ENCODE results near the gene VPS26A.

Gene VPS26A
- 35.7 to 153 (median 80.3) reads per million in 18 experiments for total RNA-seq

DNA sequence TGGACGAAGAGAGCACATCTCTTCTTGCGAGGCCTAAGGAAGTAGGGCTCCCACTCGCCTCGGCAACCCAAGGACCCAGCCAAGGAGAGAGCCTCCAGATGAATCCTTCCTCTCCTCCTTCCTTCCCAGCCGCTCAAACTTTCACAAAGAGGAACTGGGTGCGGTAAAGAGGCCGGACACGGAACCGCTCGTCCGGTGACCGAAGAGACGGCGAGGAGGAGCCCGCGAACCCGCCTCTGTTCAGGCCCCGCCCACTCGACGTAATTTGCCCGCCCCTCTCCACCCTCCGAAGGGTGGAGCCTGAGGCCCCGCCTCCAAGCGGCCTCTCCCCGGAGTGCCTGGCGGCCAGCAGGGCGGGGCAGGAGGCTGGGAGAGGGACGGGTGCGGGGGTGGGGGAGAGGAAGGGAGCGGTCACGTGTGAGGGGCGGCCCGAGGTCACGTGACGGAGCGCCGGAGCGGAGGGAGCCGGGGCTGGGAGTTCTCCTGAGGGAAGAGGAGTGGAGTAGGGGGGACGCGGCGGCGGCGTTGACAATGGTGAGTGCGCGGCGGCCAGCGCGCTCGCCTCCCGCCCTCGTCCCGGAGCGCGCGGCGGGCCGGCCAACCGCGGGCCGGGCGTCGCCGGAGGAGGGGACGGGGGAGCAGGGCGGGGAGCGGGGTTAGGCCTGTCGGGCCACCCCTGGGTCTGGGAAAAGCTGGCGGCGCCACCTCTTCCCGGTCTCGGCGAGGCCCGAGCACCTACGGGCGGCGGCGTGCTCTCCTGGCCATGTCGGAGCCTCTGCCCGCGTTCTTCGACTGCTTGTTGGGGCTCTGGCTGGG is at the start of gene VPS26A:
VPS26A (plus strand) TSS at position 432 of the 816 bp plus-strand sequence; CDS start at position 532, 100 bp downstream.
- peak; percentile 99 for DNase-seq

DNA sequence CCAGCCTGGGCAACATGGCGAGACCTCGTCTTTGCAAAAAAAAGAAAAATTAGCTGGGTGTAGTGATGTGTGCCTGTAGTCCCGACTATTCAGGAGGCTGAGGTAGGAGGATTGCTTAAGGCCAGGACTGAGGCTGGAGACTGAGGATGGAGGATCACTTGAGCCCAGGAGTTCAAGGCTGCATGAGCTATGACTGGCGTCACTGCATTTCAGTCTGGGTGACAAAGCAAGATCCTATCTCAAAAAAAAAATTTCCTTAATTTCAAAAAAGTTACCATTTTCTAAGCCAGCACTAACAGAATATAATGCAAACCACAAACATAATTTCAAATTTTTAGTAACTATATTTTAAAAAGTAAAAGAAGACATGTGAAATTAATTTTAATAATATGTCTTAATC is 49.4 kb upstream of the VPS26A start:
- DNase-seq = no peak

DNA sequence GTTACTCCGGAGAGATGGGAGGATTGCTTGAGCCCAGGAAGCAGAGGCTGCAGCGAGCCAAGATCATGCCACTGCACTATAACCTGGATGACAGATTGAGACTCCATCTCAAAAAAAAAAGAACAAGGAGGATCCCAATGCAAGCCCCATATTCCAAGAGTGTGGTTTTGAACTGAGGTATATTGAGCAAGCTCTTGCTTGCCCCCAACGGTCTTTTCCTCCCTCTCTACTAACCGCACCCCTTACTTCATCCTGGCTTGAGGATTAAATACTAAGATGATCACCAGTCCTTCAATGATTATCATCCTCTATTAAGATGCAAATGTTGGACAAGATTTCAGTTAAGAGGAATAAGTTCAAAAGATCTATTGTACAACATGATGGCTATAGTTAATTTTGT is 48.5 kb upstream of the VPS26A start:
- no peak for DNase-seq

DNA sequence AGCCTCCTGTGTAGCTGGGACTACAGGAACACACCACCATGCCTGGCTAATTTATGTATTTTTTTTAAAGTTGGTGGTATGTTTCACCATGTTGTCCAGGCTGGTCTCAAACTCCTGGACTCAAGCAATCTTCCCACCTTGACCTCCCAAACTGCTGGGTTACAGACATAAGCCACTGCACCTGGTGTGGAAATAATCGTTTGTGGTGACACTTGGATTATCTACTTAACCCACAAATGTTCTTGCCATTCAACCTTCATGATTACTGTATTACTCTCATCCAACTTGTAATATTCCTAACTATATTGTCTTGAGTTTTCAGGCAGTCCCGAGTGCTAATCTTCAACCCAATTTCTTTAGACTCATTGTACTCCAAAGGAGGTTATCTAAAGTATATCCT is 45.7 kb upstream of the VPS26A start:
- no peak for DNase-seq

DNA sequence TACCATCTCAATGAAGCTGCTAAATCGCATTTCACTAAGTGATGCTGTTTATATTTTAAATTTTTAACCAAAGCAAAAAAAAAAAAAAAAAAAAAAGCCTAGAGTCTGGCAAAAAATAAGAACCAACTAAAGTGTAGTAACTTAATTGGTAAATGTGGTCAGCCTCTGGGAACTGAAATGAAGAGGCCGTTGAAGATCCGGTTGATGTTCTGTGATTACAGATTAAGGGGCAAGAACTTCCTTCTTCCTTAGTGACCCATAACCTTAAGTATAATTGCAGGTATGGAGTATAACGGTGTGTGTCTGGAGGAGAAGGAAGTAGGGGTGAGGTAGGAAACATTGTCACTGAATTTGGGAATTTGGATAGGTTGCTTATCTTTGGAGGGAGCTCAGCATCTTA is 43.8 kb upstream of the VPS26A start:
- DNase-seq = peak in 1 of 2 donors; percentile 44

DNA sequence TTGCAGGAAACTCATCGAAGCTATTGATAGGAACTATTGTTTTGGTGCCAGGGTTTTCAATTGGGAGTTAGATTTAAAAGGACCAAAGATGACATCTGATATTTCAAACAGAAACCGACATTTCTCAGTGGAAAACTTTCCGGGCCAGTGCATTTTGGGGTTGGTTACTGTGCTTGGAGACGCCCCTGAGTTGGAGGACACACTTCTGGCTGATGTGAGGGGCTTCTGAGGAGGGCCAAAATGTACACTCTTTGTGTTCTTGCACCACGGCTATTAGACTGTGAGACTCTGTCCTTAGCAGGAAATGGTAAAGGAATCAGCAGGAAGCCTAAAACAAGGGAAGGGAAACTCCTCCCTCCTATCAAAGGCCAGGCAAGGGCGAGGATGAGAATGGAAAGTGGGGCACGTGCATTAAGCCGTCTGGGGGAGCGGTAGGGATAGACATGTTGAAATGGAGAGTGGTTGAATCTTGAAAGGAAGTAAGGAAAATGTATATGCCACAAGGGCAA is 37.9 kb upstream of the VPS26A start:
- DNase-seq = peak; percentile 47 to 69

DNA sequence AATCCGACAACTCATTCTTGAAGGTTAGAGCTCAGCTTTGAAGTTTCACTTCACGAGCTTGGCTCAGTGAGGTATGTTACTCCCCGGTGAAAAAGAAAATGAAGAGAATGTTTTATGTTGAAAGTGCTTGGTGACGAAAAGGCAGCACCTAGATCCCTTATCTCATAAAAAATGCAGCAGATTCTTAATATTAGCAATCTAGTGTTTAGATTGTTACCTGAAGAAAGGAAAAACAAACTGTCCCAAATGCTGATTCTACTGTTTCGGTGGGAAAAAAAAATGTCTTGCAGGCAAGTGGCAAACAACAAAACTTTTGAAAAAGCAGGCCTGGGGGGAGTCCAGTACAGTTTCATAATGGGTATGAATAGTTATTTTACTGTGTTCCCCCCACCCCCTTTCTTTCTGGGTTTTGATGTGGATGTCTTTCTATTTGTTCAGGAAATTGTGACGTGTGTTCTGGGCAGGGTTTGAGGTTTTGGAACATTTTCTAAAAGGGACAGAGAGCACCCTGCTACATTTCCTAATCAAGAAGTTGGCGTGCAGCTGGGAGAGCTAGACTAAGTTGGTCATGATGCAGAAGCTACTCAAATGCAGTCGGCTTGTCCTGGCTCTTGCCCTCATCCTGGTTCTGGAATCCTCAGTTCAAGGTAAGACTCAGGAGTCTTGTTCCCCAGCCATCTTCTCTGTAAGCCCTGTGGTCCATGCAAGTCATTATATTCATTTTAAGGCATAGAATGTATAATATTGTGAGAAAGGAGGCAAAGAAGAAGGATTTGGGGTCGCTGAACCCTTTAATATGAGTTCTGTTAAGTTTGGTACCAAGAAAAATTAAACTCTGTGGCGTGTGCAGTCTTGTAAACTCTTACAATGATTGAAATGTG is 36.1 kb upstream of the VPS26A start, which contains the start of gene SRGN:
SRGN (plus strand) TSS at position 514 of the 881 bp plus-strand sequence; CDS start at position 569, 55 bp downstream.
- DNase-seq = peak; percentile 92 to 97

DNA sequence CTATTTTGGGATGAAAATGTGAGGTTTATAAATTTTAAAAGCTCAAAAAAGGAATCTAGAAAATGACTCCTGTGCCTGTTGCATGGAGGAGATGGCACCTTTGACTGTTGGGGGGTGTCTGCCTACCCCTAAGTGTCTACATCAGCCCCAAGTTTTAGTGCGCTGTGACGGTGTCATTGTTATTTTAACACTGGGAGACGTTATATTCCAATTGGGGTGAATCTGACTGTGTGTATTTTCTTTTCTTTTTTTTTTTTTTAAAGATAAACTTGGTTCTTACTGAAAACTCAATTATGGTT is 35.6 kb upstream of the VPS26A start:
- DNase-seq = peak in 1 of 2 donors; percentile 18

DNA sequence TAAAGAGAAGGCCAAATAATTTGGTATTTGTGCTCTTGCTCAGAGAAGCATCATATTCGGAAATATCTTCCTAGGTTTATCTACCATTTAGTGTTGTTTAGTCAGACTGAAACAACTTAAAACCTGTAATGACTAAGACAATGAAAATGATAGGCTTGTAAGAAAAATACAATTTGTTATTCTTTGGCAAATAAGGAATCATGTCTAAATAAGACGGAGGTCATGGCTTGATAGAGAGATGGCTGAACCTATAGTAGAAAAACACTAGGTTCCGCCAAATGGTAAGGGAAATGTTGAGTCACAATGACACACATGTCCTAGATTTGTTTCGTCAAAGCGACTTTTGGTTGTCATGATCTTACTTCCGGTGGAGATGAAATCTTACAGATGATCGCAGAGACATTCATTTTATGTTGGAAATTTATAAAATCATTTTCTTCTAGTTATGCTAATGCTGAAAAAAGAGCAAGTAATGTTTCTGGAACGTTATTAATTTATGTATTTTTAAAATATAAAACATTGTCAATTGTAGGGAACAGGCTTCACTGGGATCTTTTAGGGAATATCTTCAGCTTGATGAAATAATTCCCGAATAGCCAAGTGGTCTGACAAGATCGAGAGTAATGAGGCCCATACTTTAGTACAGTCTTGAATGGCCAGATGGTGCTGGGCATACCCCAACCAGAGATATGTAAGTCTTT is 35.0 kb upstream of the VPS26A start:
- peak; percentile 86 to 93 for DNase-seq

DNA sequence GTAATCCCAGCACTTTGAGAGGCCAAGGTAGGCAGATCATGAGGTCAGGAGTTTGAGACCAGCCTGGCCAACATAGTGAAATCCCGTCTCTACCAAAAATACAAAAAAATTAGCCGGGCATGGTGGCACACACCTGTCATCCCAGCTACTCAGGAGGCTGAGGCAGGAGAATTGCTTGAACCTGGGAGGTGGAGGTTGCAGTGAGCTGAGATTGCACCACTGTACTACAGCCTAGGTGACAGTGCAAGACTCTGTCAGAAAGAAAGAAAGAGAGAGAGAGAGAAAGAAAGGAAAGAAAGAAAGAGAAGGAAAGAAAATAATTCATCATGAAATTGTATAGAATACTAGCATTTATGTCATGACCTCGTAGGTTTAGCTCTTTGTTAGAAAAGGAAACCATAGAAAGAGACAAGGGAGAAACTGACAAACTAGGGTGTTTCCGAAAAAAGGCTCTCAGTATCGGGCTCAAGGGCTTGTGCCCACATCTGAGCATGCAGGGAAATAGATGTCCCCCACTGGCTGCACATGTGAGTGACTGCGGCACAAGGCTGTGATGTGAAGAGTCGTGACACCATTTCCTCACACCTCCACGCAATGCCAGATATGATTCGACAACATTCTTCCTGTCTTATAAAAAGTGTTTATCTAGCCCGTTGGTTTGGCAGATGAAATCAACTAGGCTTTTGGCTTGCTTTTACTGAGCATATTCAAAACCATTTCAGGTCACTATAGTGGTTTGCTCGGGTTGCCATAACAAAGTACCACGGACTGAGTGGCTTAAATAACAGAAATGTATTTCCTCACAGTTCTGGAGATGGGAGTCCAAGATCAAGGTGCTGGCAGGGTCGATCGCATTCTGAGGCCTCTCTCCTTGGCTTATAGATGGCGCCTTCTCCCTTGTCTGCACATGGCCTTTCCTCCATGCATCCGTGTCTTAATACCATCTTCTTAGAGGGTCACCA is 34.1 kb upstream of the VPS26A start:
- peak; percentile 60 to 79 for DNase-seq

DNA sequence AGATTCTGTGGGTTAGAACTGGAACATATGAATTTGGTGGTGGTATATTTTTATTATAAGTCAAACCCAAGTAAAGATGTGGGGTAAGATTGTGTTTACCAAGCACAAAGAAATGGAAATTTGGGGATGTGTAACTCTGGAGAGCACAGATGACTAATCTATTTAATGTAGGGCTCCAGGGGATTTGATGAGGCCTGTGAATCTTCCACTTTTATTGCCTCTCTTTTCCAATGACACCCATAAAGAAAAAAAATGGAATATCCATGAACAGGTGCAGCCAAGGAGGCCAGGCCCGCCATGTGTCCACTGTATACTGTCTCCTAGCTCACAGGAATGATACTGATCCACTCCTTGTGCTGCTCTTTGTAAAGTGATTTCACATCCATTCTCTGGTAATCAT is 33.3 kb upstream of the VPS26A start:
- DNase-seq = no peak

DNA sequence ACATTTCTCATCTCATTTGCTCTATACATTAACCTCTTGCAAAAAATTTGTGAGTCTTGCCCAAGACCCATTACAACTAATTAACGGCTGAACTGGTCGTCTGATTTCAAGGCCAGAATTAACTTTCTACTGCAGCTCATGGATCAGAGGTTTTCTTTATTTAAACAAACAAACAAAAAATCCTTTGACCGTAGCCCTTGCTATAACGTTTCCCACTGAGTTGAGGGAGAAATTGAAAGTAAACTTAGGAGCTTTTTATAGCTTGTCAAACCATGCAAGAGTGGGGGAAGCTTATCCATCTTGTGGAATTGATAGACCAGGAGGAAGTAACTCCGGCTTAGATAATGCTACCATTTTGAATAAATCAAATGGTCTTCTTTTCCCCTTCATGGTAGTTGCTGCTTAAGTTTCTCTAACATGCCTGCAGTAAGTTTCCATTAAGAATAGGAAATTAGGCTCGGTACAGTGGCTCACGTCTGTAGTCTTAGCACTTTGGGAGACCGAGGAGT is 32.8 kb upstream of the VPS26A start:
- DNase-seq = no peak

DNA sequence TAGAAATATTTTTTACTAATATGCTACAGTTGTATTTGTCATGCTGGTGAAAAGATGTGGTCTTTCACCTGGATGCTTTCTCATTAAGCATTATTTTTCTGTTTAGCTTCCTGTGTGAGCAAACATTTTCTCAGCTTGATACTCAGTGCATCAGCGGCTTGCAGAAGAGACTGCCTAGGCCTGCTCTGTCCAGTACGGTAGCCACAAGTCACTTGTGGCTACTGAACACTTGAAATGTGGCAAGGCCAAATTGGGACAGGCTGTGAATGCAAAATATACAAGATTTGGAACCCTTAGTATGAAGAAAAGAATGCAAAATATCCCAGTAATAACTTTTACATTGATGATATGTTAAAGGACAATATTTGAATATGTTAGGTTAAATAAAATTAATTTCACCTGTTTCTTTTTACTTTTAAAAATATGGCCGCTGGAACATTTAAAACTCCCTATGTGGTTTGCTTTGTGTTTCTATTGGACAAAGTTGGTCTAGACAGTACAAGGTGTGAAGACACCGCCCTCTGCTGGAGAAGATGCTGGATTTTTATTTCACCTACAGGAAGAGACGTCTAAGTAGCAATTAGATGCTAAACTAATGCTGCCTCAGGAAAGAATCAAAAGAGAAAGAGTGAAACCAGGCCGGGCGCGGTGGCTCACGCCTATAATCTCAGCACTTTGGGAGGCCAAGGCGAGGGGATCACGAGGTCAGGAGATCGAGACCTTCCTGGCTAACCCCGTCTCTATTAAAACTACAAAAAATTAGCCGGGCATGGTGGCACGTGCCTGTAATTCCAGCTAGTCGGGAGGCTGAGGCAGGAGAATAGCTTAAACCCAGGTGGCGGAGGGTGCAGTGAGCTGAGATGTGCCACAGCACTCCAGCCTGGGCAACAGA is 30.8 kb upstream of the VPS26A start:
- DNase-seq = peak; percentile 88 to 90

DNA sequence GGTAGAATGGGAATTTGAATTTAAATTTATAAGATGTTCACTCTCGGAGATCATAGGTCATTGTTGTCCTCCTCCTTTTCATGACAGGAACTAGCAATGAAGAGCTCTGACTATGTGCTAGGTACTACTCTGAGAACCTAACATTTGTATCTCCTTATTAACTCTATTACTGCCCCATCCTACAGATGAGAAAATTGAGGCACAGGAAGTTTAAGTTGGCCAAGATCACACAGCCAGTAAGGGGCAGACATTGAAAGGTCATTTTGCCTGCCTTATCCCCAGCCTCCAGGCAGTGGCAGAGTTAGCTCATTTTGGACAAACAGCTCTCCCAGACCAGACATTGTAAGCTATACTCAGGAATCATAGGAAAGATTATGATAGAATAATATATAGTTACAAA is 30.0 kb upstream of the VPS26A start:
- peak; percentile 52 to 74 for DNase-seq

DNA sequence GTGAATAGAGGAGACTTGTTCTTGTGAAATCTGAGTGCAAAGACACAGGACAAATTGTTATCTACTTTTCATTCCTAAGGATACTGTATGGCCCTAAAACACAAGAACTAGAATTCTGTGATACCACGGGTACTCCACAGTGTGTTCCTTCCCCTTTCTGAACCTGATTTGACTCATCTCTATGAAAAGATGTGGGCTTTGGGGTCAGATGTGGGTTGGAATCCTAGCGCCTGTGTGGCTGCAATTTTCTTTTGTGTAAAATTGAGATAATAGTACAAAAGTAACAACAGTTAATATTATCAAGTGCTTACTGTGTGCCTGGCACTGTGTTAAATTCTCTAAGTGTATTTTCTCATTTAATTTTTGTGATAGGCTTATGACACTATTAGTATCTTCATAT is 27.9 kb upstream of the VPS26A start:
- DNase-seq = peak; percentile 75 to 85

DNA sequence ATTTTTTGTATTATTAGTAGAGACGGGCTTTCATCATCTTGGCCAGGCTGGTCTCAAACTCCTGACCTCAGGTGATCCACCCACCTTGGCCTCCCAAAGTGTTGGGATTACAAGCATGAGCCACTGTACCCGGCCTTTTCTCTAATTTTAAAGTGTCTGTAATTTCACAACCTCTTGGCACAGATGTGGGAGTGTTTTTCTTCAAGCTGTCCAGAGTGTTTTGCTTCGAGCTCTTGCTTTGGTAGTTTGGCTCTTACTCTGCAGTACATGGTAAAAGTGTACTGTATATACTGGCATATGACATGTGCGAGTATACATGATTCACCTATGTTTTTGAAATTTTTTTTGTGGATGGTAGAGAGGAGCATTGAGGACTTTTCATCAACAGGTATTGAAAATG is 26.2 kb upstream of the VPS26A start:
- DNase-seq = peak in 1 of 2 donors; percentile 40

DNA sequence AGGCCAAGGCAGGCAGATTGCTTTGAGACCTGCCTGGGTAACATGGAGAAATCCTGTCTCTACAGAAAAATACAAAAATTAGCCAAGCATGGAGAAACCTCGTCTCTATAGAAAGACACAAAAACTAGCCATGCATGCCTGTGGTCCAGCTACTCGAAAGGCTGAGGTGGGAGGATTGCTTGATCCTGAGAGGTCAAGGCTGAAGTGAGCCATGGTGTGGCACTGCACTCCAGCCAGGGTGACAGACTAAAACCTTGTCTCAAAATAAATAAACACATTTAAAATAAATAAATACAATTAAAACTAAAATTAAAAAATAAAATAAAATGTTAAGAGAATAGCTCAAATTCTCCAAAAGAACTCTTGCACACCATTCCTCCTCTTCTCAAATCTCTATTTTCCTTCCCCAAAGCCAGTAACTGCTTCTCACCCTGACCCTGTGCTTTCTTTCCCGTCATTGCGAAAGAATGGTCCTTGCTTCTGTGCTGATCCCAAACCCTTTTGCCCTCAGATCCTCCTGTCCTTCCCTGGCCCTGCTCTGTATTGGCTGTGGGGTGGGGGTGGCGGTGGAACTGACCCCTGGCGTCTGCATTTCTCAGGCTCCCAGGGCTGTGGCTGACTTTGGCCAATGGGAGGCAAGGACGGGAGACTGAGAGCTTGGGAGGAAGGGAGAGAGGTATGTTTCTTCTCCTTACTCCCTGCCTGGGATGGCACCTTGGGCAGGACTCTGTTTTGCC is 23.7 kb upstream of the VPS26A start:
- no peak for DNase-seq

DNA sequence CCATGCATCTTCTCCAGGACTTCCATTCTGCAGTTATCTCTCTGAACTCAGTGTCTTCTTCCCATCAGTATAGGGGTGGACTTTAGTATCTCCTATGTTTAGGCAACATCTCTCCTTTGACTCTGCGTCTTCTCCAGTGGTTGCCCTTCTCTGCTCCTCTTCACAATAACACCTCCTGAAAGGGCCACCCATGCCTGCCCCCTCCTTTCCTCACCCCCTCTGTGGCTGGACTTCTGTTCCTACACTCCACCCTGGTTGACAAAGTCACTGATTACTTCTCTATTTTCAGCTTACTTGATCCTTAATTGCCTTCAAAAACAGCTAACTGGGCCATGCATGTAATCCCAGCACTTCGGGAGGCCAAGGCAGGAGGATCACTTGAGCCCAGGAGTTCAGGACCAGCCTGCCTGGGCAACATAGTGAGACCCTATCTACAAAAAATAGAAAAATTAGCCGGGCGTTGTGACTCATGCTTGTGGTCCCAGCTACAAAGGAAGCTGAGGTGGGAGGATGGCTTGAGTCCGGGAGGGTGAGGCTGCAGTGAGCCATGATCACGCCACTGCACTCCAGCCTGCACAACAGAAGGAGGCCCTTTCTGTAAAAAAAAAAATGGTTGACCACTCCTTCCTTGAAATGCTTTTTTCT is 22.4 kb upstream of the VPS26A start:
- DNase-seq = peak; percentile 86 to 94

DNA sequence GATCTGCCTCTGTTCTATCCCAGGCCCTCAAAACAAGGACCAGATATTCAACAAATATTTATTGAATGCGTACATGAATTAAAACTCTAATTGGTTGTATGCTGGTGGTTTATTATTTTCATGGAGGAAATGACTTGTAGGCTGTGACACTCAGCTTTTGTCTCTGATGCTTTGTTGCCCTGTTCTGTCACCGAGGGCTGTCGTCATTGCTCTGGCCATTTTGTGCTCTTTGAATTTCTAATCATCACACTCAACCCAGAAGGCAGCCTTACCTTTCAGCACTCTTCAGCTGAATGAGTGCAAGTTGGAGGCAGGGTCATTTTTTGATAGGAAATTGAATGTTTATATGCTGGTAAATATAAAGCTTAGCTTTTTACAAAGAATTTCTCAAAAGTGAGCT is 21.5 kb upstream of the VPS26A start:
- no peak for DNase-seq
